Muscle layer of colon (tissue), 2 donors: ENCODE data around the gene TIGD1.

Source experiments
- H3K27ac ChIP-seq: one replicate; pipeline ENCODE4 v1.7.0; 2013; ENCODE audit warnings: low read depth, mild to moderate bottlenecking, low read length, moderate library complexity
- H3K27me3 ChIP-seq, 2 donors: one replicate each; pipeline ENCODE4 v1.7.0; 2013; ENCODE audit warnings: low read length in 2 of 2, mild to moderate bottlenecking in 2 of 2; ENCODE audit not compliant: insufficient read depth in 2 of 2, control insufficient read depth in 1 of 2
- H3K36me3 ChIP-seq: one replicate; pipeline ENCODE4 v1.7.0; 2013; ENCODE audit warnings: mild to moderate bottlenecking, low read length; ENCODE audit not compliant: insufficient read depth
- H3K4me1 ChIP-seq: one replicate; pipeline ENCODE4 v1.7.0; 2013; ENCODE audit warnings: mild to moderate bottlenecking, low read length; ENCODE audit not compliant: insufficient read depth
- H3K4me3 ChIP-seq, 2 donors: one replicate each; pipeline ENCODE4 v1.7.0; 2013; ENCODE audit warnings: low read length in 2 of 2, low read depth in 1 of 2, mild to moderate bottlenecking in 1 of 2, moderate library complexity in 1 of 2
- H3K9ac ChIP-seq: one replicate; pipeline ENCODE4 v1.7.0; 2013; ENCODE audit warnings: low read length
- H3K9me3 ChIP-seq: one replicate; pipeline ENCODE4 v1.7.0; 2013; ENCODE audit warnings: mild to moderate bottlenecking, low read length
- donor health status: abdominal sarcoma.
- donor health status: Adenocarcinoma of cecum.

Gene TIGD1

DNA sequence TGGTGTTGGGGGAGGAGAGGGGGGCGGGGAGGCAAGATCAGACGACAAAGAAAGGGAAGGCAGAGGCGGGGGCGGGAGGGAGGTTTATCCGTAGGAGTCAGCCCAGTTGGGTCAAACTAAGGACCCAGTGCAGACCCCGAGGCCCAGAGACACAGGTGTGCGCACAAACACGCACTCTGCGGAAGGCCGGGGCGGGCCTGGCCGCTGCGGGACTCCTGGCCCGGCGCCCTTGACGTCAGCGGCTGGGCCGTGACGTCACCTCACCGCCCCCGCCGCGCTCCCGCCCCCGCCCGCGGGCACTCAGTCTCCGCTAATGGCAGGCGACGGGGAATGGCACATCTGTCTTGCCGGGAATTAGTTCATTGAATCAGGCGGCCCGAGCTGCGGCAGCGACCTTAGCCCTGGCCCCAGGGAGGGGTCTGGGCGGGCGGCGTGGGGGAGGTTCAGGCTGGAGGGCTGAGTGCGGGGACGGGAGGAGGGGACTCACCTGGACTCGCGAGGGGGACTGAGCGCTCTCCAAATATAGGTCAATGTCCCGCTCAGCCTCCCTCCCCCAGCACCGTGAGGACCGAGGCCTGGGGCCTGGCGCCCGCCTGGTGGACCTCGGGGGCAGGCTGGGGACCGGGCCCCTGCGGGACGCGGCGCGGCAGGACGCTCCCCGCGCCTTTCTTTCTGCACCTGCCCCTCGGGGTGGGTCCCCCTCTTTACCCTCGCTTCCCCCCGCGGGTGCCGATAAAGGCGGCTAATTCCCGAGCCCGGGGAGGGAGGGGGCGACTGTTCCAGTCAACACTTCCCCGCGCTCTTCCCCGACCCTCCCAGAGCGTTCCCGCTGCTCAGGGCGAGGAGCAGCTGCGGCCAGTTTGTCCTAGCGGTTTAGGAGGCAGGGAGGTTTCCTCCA is 47.2 kb downstream of the TIGD1 start:
- peaks cover 0 to 15% of the 10 kb centered on the region in 2 donors for H3K27me3 ChIP-seq
- peaks cover 4% of the 10 kb centered on the region for H3K4me1 ChIP-seq
- H3K36me3 ChIP-seq = no peaks in the 10 kb centered on the region
- H3K27ac ChIP-seq = peak overlapping the region; percentile 25
- H3K4me3 ChIP-seq = peak overlapping the region; percentile 43 to 77
- no peaks in the 10 kb centered on the region for H3K9me3 ChIP-seq
- H3K9ac ChIP-seq = no peak overlapping the region

DNA sequence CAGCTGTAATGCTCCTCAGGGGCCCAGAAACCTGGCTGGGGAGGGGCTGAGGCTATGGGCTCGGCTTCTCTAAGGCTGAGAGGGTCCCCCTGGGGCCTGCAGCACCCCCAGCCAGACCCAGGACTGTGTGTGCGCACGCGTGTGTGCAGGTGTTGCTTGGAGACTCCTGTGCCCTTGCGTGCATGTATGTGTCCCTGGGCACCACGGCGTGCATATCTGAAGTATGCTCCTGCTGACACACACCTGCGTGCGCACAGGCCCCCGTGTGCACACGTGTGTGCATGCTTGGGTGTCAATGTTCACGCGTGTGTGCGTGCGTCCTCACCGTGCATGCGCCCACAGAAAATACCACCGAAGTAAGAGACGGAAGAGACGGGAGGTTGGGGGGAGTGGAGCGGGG is 47.8 kb downstream of the TIGD1 start:
- H3K27me3 ChIP-seq = peaks cover 0 to 15% of the 10 kb centered on the region in 2 donors
- no peak overlapping the region for H3K9ac ChIP-seq
- H3K9me3 ChIP-seq = no peaks in the 10 kb centered on the region
- H3K27ac ChIP-seq = no peak overlapping the region
- H3K36me3 ChIP-seq = no peaks in the 10 kb centered on the region
- no peak overlapping the region for H3K4me3 ChIP-seq
- peaks cover 4% of the 10 kb centered on the region for H3K4me1 ChIP-seq

DNA sequence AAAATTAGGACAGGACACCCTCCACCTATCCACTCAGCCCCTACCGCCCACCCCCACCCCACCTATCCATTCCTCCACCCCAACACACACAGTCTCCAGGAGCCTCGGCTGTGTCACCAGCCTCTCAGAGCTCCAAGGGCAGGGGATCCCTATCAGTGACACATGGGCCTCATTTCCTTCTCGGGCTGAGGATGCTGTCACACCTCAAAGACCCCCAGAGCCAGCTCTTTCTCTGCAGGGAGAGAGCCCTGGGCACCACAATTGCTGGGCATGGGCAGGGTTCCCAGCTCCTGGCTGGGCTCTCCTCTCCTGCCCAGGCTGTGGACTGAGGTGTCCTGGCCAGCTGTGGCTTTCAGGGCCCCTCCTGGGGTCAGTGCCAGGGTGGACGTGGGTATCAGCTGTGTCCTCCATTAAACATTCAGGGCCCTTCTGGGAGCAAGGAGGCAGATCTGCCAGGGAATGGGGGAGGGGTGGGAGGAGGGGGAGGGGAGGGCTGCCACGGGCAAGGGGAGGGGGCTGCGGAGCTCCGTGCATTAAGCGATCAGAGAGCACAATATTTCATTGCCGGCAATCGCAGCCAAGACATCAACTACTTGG is 48.5 kb downstream of the TIGD1 start:
- no peaks in the 10 kb centered on the region for H3K36me3 ChIP-seq

GRCh38 chr2:232501331-232501771 is 49.0 kb downstream of the TIGD1 start:
- Histone ChIP-seq H3K36me3 (no peaks in the 10 kb centered on the region), H3K4me1 (peaks cover 4% of the 10 kb centered on the region), H3K27me3 (peaks cover 0 to 15% of the 10 kb centered on the region in 2 donors), H3K9me3 (no peaks in the 10 kb centered on the region), H3K9ac (no peak overlapping the region), H3K27ac (no peak overlapping the region), H3K4me3 (no peak overlapping the region)

More for the DNA sequence above, 48.5 kb downstream of the TIGD1 start:
- H3K4me3 ChIP-seq = no peak overlapping the region
- H3K27me3 ChIP-seq = peaks cover 0 to 15% of the 10 kb centered on the region in 2 donors
- no peak overlapping the region for H3K9ac ChIP-seq
- peaks cover 4% of the 10 kb centered on the region for H3K4me1 ChIP-seq
- H3K9me3 ChIP-seq = no peaks in the 10 kb centered on the region
- H3K27ac ChIP-seq = no peak overlapping the region

DNA sequence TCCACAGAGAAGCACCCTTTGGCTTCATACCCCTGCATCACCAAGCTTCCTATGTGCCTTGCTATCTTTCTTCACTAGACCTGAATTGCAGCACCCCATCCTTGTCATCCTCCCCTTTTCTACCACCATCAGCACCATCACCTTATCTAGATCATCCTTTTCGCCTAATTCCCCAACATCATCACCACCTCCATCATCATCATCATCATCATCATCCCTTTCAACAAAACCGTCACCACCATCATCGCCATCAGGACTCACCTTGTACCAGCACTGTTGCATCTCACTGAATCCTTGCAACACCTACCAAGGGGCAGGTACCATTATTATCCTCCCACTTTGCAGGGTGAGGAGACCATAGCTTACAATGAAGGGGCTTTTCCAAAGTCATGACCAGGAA is 51.9 kb downstream of the TIGD1 start:
- H3K4me3 ChIP-seq = no peak overlapping the region
- peaks cover 0 to 4% of the 10 kb centered on the region in 2 donors for H3K27me3 ChIP-seq
- H3K9me3 ChIP-seq = no peaks in the 10 kb centered on the region

More for the DNA sequence above, 51.9 kb downstream of the TIGD1 start:
- no peaks in the 10 kb centered on the region for H3K36me3 ChIP-seq
- no peak overlapping the region for H3K27ac ChIP-seq
- no peaks in the 10 kb centered on the region for H3K4me1 ChIP-seq
- no peak overlapping the region for H3K9ac ChIP-seq
